Testis (tissue), 2 donors: ENCODE results near the gene ARHGAP44.

Experiments
- CTCF ChIP-seq, 3 experiments: fragments of 450-650 bp in 2 of 3; fragments of 200-600 bp in 1 of 3; sonication (generic) in 1 of 3; IDR thresholded peaks; one replicate each; pipeline ENCODE4 v1.5.1; 2016 to 2019; ENCODE audit warnings: antibody characterized with exemption in 3 of 3, mild to moderate bottlenecking in 2 of 3, moderate library complexity in 1 of 3
- POLR2A ChIP-seq: fragments of 450-650 bp; IDR thresholded peaks from one replicate; pipeline ENCODE4 v1.6.1; 2017; ENCODE audit warnings: antibody characterized with exemption, mild to moderate bottlenecking, moderate library complexity

GRCh38 chr17:12996357-12996756 lies 207.1 kb downstream of the ARHGAP44 start:
- TF ChIP-seq CTCF (IDR thresholded peaks at IDR 0.05) (no peak), POLR2A (no peak)
